ENCODE data around the gene RAE1. TPM values are rescaled to one million over a fixed set of nuclear protein-coding genes. Genes with fewer than 3 reads are reported as not detected.

The RAE1 gene
- total RNA-seq, 3 donors from 2014 or later (not counting 1 experiment from before 2014, with no cell fraction given), result 50.3 to 66.8 (median 52.5) TPM

GRCh38 chr20:57408536-57409233 is 57.6 kb downstream of the RAE1 start:
- H3K4me3 ChIP-seq (ENCODE audit: low read length), result no peak overlapping the region
- 92% methylated on average over 25 of the region's 29 CpGs for whole genome bisulfite sequencing (ENCODE audit: insufficient coverage)
- H3K36me3 Mint-ChIP-seq, result no peaks in the 10 kb centered on the region
- no peaks in the 10 kb centered on the region for H3K27me3 Mint-ChIP-seq (ENCODE audit: low read depth in 2 of 2)
- peaks cover 42 to 82% of the 10 kb centered on the region in 2 donors for H3K4me1 Mint-ChIP-seq
- H3K9me3 ChIP-seq (ENCODE audit: control insufficient read depth, insufficient read depth, low read length), result no peaks in the 10 kb centered on the region
- H3K27ac ChIP-seq (ENCODE audit: low read length), result no peak overlapping the region
- intact Hi-C loops (cut with micrococcal nuclease), result no loop called here
- H3K9me3 Mint-ChIP-seq, result no peaks in the 10 kb centered on the region
- peak overlapping the region; percentile 42 to 54 for H3K27ac Mint-ChIP-seq
- peaks cover 61% of the 10 kb centered on the region for H3K36me3 ChIP-seq (ENCODE audit: control insufficient read depth, insufficient read depth, low read length)
- DNase-seq (no peak), ATAC-seq (no peak)
- no peaks in the 10 kb centered on the region for H3K27me3 ChIP-seq (ENCODE audit: control insufficient read depth, insufficient read depth, low read length)
- H3K4me3 Mint-ChIP-seq, result peak overlapping the region; percentile 62
- H3K4me1 ChIP-seq (ENCODE audit: control insufficient read depth, insufficient read depth, low read length), result peaks cover 72% of the 10 kb centered on the region
- no peak for TF ChIP-seq CTCF (IDR thresholded peaks at IDR 0.05)

- TF ChIP-seq CTCF (IDR thresholded peaks at IDR 0.05), result no peak
- no peaks in the 10 kb centered on the region for H3K9me3 Mint-ChIP-seq
- WGBS (ENCODE audit: insufficient coverage), result 91% methylated on average over 16 of the region's 16 CpGs
- H3K4me3 Mint-ChIP-seq, result peak overlapping the region; percentile 37
- H3K4me1 ChIP-seq (ENCODE audit: control insufficient read depth, insufficient read depth, low read length), result peaks cover 66% of the 10 kb centered on the region
- DNase-seq (peak in 1 of 2 donors; percentile 32), ATAC-seq (no peak)
- intact Hi-C loops (cut with micrococcal nuclease), result no loop called here
- H3K4me3 ChIP-seq (ENCODE audit: low read length), result no peak overlapping the region
- no peaks in the 10 kb centered on the region for H3K9me3 ChIP-seq (ENCODE audit: control insufficient read depth, insufficient read depth, low read length)
- H3K27me3 Mint-ChIP-seq (ENCODE audit: low read depth in 2 of 2), result no peaks in the 10 kb centered on the region
- H3K27ac Mint-ChIP-seq, result peak overlapping the region; percentile 42 to 54
- H3K4me1 Mint-ChIP-seq, result peaks cover 36 to 76% of the 10 kb centered on the region in 2 donors
- no peaks in the 10 kb centered on the region for H3K36me3 Mint-ChIP-seq
- no peak overlapping the region for H3K27ac ChIP-seq (ENCODE audit: low read length)
- no peaks in the 10 kb centered on the region for H3K27me3 ChIP-seq (ENCODE audit: control insufficient read depth, insufficient read depth, low read length)
- peaks cover 55% of the 10 kb centered on the region for H3K36me3 ChIP-seq (ENCODE audit: control insufficient read depth, insufficient read depth, low read length)
Observed at GRCh38 chr20:57409316-57409671, 58.2 kb downstream of the RAE1 start.

GRCh38 chr20:57409672-57410397 is 58.8 kb downstream of the RAE1 start:
- intact Hi-C loops (cut with micrococcal nuclease), result no loop called here
- Mint-ChIP-seq H3K4me3 (peak overlapping the region; percentile 37), H3K4me1 (peaks cover 36 to 71% of the 10 kb centered on the region in 2 donors), H3K36me3 (no peaks in the 10 kb centered on the region), H3K9me3 (no peaks in the 10 kb centered on the region), H3K27ac (peak overlapping the region; percentile 33 to 42), H3K27me3 (ENCODE audit: low read depth in 2 of 2) (no peaks in the 10 kb centered on the region)
- peaks cover 61% of the 10 kb centered on the region for H3K4me1 ChIP-seq (ENCODE audit: control insufficient read depth, insufficient read depth, low read length)
- no peaks in the 10 kb centered on the region for H3K27me3 ChIP-seq (ENCODE audit: control insufficient read depth, insufficient read depth, low read length)
- no peak overlapping the region for H3K4me3 ChIP-seq (ENCODE audit: low read length)
- no peak for TF ChIP-seq CTCF (IDR thresholded peaks at IDR 0.05)
- no peak for ATAC-seq
- no peaks in the 10 kb centered on the region for H3K9me3 ChIP-seq (ENCODE audit: control insufficient read depth, insufficient read depth, low read length)
- peaks cover 49% of the 10 kb centered on the region for H3K36me3 ChIP-seq (ENCODE audit: control insufficient read depth, insufficient read depth, low read length)
- WGBS (ENCODE audit: insufficient coverage), result 76% methylated on average over 14 of the region's 14 CpGs
- no peak for DNase-seq
- no peak overlapping the region for H3K27ac ChIP-seq (ENCODE audit: low read length)
